GM12874 (cell line): ENCODE data around the gene NRG3.

Experiments used
- TF ChIP-seq, protein P1 (sequence below): IDR thresholded peaks from 2 replicates; pipeline ENCODE4 v1.5.1; 2011; ENCODE audit warnings: low read depth, mild to moderate bottlenecking, control low read depth, low read length, moderate library complexity; ENCODE audit not compliant: insufficient read depth

NRG3 gene

DNA sequence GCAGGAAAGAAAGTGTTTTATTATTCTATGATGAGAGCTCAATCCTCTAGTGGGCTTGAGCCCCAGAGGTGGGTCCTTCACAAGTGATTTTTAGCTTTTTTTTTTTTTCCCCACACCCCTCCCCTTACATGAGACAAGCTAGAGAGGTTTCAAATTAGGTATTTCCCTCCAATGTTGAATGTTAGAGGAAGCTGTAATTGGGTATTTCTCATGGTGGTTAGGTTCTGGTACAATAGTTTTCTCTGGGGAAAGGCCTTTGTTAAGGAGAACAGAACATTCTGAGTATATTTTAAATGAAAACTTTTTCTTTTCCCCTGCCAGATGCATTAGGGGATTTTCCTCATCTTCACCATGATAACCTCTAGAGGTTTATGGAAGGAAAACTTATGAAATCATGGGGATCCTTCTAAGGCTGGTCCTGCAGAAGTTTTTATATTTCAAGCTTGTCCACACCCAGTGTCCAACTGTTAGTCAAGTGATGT, 1039.7 kb downstream of the NRG3 start:
- TF ChIP-seq, protein P1, sequence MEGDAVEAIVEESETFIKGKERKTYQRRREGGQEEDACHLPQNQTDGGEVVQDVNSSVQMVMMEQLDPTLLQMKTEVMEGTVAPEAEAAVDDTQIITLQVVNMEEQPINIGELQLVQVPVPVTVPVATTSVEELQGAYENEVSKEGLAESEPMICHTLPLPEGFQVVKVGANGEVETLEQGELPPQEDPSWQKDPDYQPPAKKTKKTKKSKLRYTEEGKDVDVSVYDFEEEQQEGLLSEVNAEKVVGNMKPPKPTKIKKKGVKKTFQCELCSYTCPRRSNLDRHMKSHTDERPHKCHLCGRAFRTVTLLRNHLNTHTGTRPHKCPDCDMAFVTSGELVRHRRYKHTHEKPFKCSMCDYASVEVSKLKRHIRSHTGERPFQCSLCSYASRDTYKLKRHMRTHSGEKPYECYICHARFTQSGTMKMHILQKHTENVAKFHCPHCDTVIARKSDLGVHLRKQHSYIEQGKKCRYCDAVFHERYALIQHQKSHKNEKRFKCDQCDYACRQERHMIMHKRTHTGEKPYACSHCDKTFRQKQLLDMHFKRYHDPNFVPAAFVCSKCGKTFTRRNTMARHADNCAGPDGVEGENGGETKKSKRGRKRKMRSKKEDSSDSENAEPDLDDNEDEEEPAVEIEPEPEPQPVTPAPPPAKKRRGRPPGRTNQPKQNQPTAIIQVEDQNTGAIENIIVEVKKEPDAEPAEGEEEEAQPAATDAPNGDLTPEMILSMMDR, result no peak

DNA sequence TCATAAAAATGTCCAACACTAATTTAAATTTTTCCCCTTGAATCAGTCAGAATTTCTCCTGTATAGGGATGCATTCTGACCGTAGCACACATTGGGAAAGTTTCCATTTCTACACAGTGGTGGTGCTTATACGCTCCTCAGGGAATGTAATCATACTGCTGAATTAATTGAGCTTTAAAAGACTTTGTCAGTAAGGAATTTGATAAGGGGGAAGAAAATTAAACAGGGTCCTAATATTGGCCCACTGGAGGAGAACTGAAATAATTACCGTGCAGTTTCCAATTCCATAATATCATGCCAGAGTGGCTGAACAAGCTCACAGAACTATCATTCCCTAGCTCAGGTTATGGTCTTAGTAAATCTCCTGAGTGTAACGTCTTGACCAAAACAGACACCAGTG, 1041.9 kb downstream of the NRG3 start:
- TF ChIP-seq, protein P1, result no peak

DNA sequence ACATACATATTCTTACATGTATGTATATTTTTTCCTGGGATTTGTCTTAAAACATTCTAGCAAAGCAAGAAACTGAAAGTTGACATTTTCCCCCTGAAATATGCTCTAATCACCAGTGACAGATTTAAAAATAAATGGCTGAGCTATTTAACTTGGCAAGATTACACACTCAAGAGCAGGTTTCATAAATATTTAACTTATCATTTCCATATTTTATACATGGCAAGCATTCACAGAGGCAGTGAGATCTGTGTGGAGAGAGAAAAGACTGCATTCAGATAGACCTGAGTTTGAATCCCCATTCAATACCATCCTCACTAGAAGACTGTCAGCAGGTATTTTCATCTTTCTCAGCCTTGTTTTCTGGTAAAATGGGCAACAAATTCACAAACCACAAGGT, 1043.0 kb downstream of the NRG3 start:
- TF ChIP-seq, protein P1, result no peak

DNA sequence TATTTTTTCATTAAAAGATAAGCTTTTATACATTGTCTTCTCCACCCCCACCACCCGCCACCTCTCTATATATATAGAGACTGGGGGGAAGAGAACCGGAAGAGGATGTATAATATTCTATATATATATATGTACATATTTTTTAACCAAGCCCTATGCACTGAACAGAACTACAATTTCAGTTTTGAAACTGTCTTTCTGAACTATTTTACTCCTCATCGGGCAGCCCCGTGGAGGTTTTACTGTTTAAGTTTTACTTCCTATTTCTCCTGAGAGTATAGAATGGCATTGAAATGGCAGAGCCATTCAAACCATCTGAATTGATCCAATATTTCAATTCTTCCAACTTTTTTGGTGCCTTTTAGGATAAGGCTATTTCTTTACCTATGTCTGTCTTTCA, 1047.1 kb downstream of the NRG3 start:
- TF ChIP-seq, protein P1, result no peak

DNA sequence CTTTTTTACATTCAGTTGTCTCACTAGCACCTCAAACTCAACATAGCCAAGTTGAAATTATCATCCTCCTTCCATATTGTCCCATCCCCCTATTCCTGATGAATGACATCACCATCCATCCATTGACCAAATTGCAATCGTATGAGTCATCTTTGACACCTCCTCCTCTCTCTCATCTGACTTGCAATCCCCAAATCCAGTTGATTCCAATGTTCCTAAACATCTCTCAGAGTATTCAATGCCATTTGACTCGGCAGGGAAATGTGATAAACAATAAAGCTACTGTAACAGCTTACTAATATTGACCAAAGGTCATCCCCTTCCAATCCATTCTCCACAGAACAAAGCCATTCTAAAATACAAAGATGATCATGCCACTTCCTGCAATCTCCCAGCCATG, 1047.8 kb downstream of the NRG3 start:
- TF ChIP-seq, protein P1, result no peak

DNA sequence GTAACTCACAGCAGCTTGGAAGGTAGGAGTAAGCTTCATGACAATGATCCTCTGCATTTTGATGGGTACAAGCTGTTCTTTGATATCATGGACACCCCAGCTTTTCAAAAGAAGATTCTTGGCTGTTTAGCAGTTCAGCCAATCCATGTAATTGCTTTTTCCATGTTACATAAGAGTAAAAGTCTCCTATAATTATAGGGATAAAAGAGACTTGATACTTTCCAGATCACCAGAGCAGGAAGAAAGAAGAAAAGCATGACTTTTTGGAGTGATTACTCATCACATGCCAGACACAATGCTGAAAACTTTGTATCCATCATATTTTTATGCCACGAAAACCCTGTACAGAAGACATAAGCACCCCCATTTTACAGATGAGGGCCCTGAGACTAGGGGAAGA, 1049.7 kb downstream of the NRG3 start:
- TF ChIP-seq, protein P1, result no peak

DNA sequence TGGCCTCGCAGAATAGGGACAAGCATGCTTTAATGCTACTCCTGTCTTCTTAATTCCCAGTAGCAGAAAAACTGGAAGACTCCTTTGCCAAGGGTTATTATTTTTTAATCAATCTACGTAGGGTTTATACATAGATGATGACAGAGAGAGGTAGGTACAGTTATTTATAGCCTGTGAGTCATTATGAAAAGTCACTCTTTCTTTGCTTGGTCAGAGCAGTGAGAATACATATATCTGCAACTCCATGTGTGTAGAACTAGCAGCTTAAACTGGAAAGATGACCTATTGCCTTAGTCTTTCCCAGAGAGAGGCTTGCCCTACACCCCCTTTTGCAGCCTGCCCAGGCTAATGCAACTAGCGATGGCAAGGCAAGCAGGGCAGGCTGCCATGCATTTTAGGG, 1050.6 kb downstream of the NRG3 start:
- TF ChIP-seq, protein P1, result no peak

DNA sequence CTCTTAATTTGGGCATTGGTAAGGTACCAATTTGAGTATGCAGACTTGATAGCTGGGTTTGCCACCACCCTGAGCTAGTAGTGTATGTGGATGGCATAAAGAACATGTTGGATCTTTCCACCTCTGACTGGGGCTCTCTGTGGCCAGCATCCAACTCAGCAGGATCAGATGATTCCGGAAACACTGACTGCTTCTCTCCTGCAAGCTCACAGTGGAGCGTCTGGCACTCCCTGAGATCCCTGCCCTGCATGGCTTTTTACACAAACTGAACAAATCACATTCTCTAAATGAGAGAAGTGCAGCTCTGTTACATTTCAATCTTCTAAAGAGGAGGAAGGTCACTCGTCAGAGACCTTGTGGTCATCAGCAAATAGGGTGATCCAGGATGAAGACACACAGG, 1057.5 kb downstream of the NRG3 start:
- TF ChIP-seq, protein P1, result no peak
